ENCODE results near the gene ADIPOR2.
"Not testable (repeated sequence)": the region's sequence is repeated elsewhere in the genome, so short reads cannot be mapped to it uniquely, and the experiment has no call there.

ADIPOR2 gene

GRCh38 chr12:1705774-1706631 lies 15.1 kb downstream of the ADIPOR2 start:
- no peak for DNase-seq

GRCh38 chr12:1706632-1706980 lies 15.7 kb downstream of the ADIPOR2 start:
- DNase-seq, result no peak

GRCh38 chr12:1707051-1707450 lies 16.2 kb downstream of the ADIPOR2 start:
- no peak for DNase-seq

- not testable (repeated sequence) for DNase-seq
Observed at GRCh38 chr12:1709968-1710367, 19.1 kb downstream of the ADIPOR2 start.

GRCh38 chr12:1710870-1711269 lies 20.0 kb downstream of the ADIPOR2 start:
- DNase-seq, result not testable (repeated sequence)

GRCh38 chr12:1711536-1712211 lies 20.8 kb downstream of the ADIPOR2 start:
- DNase-seq, result not testable (repeated sequence)

- DNase-seq, result not testable (repeated sequence)
Observed at GRCh38 chr12:1712305-1712704, 21.4 kb downstream of the ADIPOR2 start.

- DNase-seq, result not testable (repeated sequence)
Observed at GRCh38 chr12:1712852-1713251, 22.0 kb downstream of the ADIPOR2 start.

- not testable (repeated sequence) for DNase-seq
Observed at GRCh38 chr12:1713783-1714348, 23.0 kb downstream of the ADIPOR2 start.

GRCh38 chr12:1715459-1715858 lies 24.6 kb downstream of the ADIPOR2 start:
- DNase-seq, result not testable (repeated sequence)

- no peak for DNase-seq
Observed at GRCh38 chr12:1716215-1716862, 25.5 kb downstream of the ADIPOR2 start.

GRCh38 chr12:1716911-1717310 lies 26.0 kb downstream of the ADIPOR2 start:
- DNase-seq, result no peak

GRCh38 chr12:1719139-1719538 lies 28.3 kb downstream of the ADIPOR2 start:
- DNase-seq, result no peak

GRCh38 chr12:1720494-1720893 lies 29.6 kb downstream of the ADIPOR2 start:
- no peak for DNase-seq

- DNase-seq, result no peak
Observed at GRCh38 chr12:1723721-1724120, 32.9 kb downstream of the ADIPOR2 start.

GRCh38 chr12:1724250-1724649 lies 33.4 kb downstream of the ADIPOR2 start:
- DNase-seq, result no peak

GRCh38 chr12:1726753-1727152 lies 35.9 kb downstream of the ADIPOR2 start:
- no peak for DNase-seq

GRCh38 chr12:1728824-1729223 lies 38.0 kb downstream of the ADIPOR2 start:
- DNase-seq, result no peak

GRCh38 chr12:1731019-1731687 lies 40.3 kb downstream of the ADIPOR2 start:
- DNase-seq, result no peak

- not testable (repeated sequence) for DNase-seq
Observed at GRCh38 chr12:1731688-1732078, 40.8 kb downstream of the ADIPOR2 start.

GRCh38 chr12:1732914-1733313 lies 42.0 kb downstream of the ADIPOR2 start:
- no peak for DNase-seq

GRCh38 chr12:1733712-1734111 lies 42.8 kb downstream of the ADIPOR2 start:
- not testable (repeated sequence) for DNase-seq
